H1 (cell line): ENCODE results near the gene TAS2R41. TPM values are rescaled to one million over a fixed set of nuclear protein-coding genes. Genes with fewer than 3 reads are reported as not detected.

ENCODE experiments used
- CTCF ChIA-PET: fragments of 300-600 bp; sonication (Branson Sonifier 250); formaldehyde crosslinking; loops from one replicate; lab custom pipeline; 2021; ENCODE audit not compliant: partially characterized antibody; lab: Charles Lee
- POLR2A ChIA-PET: fragments of 300-600 bp; sonication (Branson Sonifier 250); formaldehyde crosslinking; loops from one replicate; lab custom pipeline; 2021; ENCODE audit warnings: inconsistent platforms; ENCODE audit not compliant: partially characterized antibody; lab: Charles Lee
- DNase-seq, 2 experiments: peaks; one replicate each; pipeline versions ENCODE4 v3.0.0 to v3.0.0-alpha.2; 2010 to 2022; ENCODE audit warnings: low spot score in 2 of 2, low read depth in 1 of 2, mixed read lengths in 1 of 2
- FAIRE-seq: peaks from 2 replicates; lab custom pipeline; 2011; peaks lifted over from hg19 to GRCh38; lab: Jason Lieb, UNC
- H2AFZ ChIP-seq: 2 replicates; pipeline ENCODE4 v1.8.1; 2012; ENCODE audit warnings: low read length, inconsistent platforms
- H2AK5ac ChIP-seq: 2 replicates; pipeline ENCODE4 v1.6.1; 2013; ENCODE audit warnings: low read depth, low read length
- H2BK120ac ChIP-seq: replicated peaks from 2 replicates; pipeline ENCODE3; 2013; ENCODE audit warnings: low read depth, low read length, inconsistent platforms
- H2BK12ac ChIP-seq: 2 replicates; pipeline ENCODE4 v1.6.1; 2013; ENCODE audit warnings: low read depth, low read length
- H2BK15ac ChIP-seq: 2 replicates; pipeline ENCODE4 v1.6.1; 2013; ENCODE audit warnings: low read length
- H2BK20ac ChIP-seq: 2 replicates; pipeline ENCODE4 v1.6.1; 2013; ENCODE audit warnings: low read length
- H2BK5ac ChIP-seq: 2 replicates; pipeline ENCODE4 v1.6.1; 2013; ENCODE audit warnings: low read depth, low read length
- H3K14ac ChIP-seq: 2 replicates; pipeline ENCODE4 v1.6.1; 2013; ENCODE audit warnings: inconsistent platforms; ENCODE audit not compliant: insufficient read length
- H3K18ac ChIP-seq: 2 replicates; pipeline ENCODE4 v1.6.1; 2013; ENCODE audit warnings: low read length; ENCODE audit errors: extremely low read depth
- H3K23ac ChIP-seq: 2 replicates; pipeline ENCODE4 v1.6.1; 2013; ENCODE audit warnings: inconsistent platforms; ENCODE audit not compliant: insufficient read length
- H3K23me2 ChIP-seq: 2 replicates; pipeline ENCODE4 v1.6.1; 2013; ENCODE audit warnings: low read depth, low read length
- H3K27ac ChIP-seq: 2 replicates; pipeline ENCODE4 v1.6.1; 2011; ENCODE audit warnings: low read depth, low read length, inconsistent platforms
- H3K27me3 ChIP-seq, 4 experiments: replicated peaks in 1 of 4; 1 replicate in 1 of 4; 2 replicates in 3 of 4; pipeline versions ENCODE4 v1.6.1 to v1.8.1; 2011 to 2013; ENCODE audit warnings: low read length in 3 of 4, mild to moderate bottlenecking in 3 of 4, inconsistent platforms in 2 of 4, mixed read lengths in 2 of 4, moderate library complexity in 1 of 4; ENCODE audit not compliant: control insufficient read depth in 3 of 4, insufficient read depth in 3 of 4; ENCODE audit errors: extremely low read depth in 1 of 4
- H3K36me3 ChIP-seq, 4 experiments: 2 replicates each; pipeline versions ENCODE4 v1.6.1 to v1.8.1; 2011 to 2013; ENCODE audit warnings: mild to moderate bottlenecking in 4 of 4, low read length in 3 of 4, moderate library complexity in 2 of 4, control low read depth in 1 of 4, inconsistent platforms in 1 of 4; ENCODE audit not compliant: insufficient read depth in 4 of 4, control insufficient read depth in 2 of 4
- H3K4ac ChIP-seq: replicated peaks from 2 replicates; pipeline ENCODE3; 2013; ENCODE audit warnings: low read length, low read depth, mixed read lengths, inconsistent platforms; ENCODE audit not compliant: insufficient read length
- H3K4me1 ChIP-seq, 4 experiments: replicated peaks in 1 of 4; 1 replicate in 1 of 4; 2 replicates in 3 of 4; pipeline versions ENCODE4 v1.6.1 to v1.8.1; 2011 to 2013; ENCODE audit warnings: low read length in 3 of 4, inconsistent platforms in 2 of 4, mixed read lengths in 1 of 4; ENCODE audit not compliant: insufficient read depth in 4 of 4, control insufficient read depth in 3 of 4
- H3K4me2 ChIP-seq, 2 experiments: 2 replicates each; pipeline versions ENCODE4 v1.6.1 to v1.8.1; 2011 to 2013; ENCODE audit warnings: low read depth in 2 of 2, low read length in 2 of 2, control low read depth in 1 of 2, inconsistent platforms in 1 of 2, mild to moderate bottlenecking in 1 of 2; ENCODE audit not compliant: insufficient read depth in 1 of 2
- H3K4me3 ChIP-seq, 4 experiments: fragments of 200-600, 300-600 bp in 1 of 4; sonication (generic), shearing (Covaris generic), sonication (Bioruptor Twin) in 1 of 4; 2 replicates each; pipeline versions ENCODE4 v1.5.1 to v1.8.1; 2011 to 2016; ENCODE audit warnings: low read length in 4 of 4, low read depth in 3 of 4, control low read depth in 2 of 4, inconsistent platforms in 2 of 4, mild to moderate bottlenecking in 2 of 4, mixed read lengths in 1 of 4, moderate library complexity in 1 of 4; ENCODE audit not compliant: insufficient read depth in 2 of 4; ENCODE audit errors: extremely low read depth in 1 of 4
- H3K56ac ChIP-seq: replicated peaks from 2 replicates; pipeline ENCODE3; 2013; ENCODE audit warnings: low read depth, mild to moderate bottlenecking, mixed read lengths, low read length, inconsistent platforms; ENCODE audit not compliant: insufficient read length
- H3K79me1 ChIP-seq: 2 replicates; pipeline ENCODE4 v1.6.1; 2013; ENCODE audit warnings: low read depth, low read length, control low read depth
- H3K79me2 ChIP-seq, 2 experiments: 2 replicates each; pipeline versions ENCODE4 v1.6.1 to v1.8.1; 2012 to 2013; ENCODE audit warnings: low read length in 2 of 2, mild to moderate bottlenecking in 2 of 2, inconsistent platforms in 1 of 2; ENCODE audit not compliant: insufficient read depth in 2 of 2, control insufficient read depth in 1 of 2
- H3K9ac ChIP-seq, 4 experiments: replicated peaks in 1 of 4; 1 replicate in 1 of 4; 2 replicates in 3 of 4; pipeline versions ENCODE4 v1.6.1 to v1.8.1; 2011 to 2013; ENCODE audit warnings: low read depth in 3 of 4, low read length in 3 of 4, control low read depth in 2 of 4, mild to moderate bottlenecking in 2 of 4, moderate library complexity in 2 of 4, inconsistent platforms in 1 of 4; ENCODE audit errors: extremely low read depth in 1 of 4
- H3K9me3 ChIP-seq, 2 experiments: 2 replicates each; pipeline versions ENCODE4 v1.6.1 to v1.8.1; 2012 to 2013; ENCODE audit warnings: mild to moderate bottlenecking in 2 of 2, moderate library complexity in 2 of 2, control low read depth in 1 of 2, inconsistent platforms in 1 of 2, low read depth in 1 of 2, low read length in 1 of 2, mixed read lengths in 1 of 2; ENCODE audit not compliant: insufficient read depth in 2 of 2
- H4K20me1 ChIP-seq, 2 experiments: replicated peaks in 1 of 2; 2 replicates each; pipeline versions ENCODE3 to v1.8.1; 2011 to 2013; ENCODE audit warnings: inconsistent platforms in 2 of 2, low read length in 2 of 2, mild to moderate bottlenecking in 1 of 2; ENCODE audit not compliant: insufficient read depth in 2 of 2, control insufficient read depth in 1 of 2
- H4K5ac ChIP-seq: 2 replicates; pipeline ENCODE4 v1.6.1; 2013; ENCODE audit warnings: low read length, low read depth, mixed read lengths, inconsistent platforms; ENCODE audit not compliant: insufficient read length
- H4K8ac ChIP-seq: 2 replicates; pipeline ENCODE4 v1.8.0; 2013; ENCODE audit warnings: mild to moderate bottlenecking, moderate library complexity, low read length, inconsistent platforms; ENCODE audit not compliant: insufficient read depth; ENCODE audit errors: extremely low read depth
- H4K91ac ChIP-seq: replicated peaks from 2 replicates; pipeline ENCODE3; 2013; ENCODE audit warnings: low read length, mixed read lengths, inconsistent platforms; ENCODE audit not compliant: insufficient read length
- CBX5 ChIP-seq: fragments of 300-800, 300-1000 bp; sonication (generic); IDR thresholded peaks from 2 replicates; pipeline ENCODE4 v1.7.1; 2016; ENCODE audit warnings: antibody characterized with exemption, low read length, low read depth
- CTBP2 ChIP-seq: IDR thresholded peaks from 2 replicates; pipeline ENCODE4 v1.7.0; 2011; ENCODE audit warnings: borderline replicate concordance, mild to moderate bottlenecking, moderate library complexity, mixed read lengths, low read length; ENCODE audit not compliant: insufficient read depth, insufficient read length
- GABPA ChIP-seq: IDR thresholded peaks from 2 replicates; pipeline ENCODE4 v1.6.1; 2011; ENCODE audit warnings: mild to moderate bottlenecking, low read length, moderate library complexity, borderline replicate concordance; ENCODE audit not compliant: insufficient read depth
- GTF2F1 ChIP-seq: IDR thresholded peaks from 2 replicates; pipeline ENCODE4 v1.6.1; 2012; ENCODE audit warnings: low read depth, low read length, improper control_type of control experiment, borderline replicate concordance
- HDAC6 ChIP-seq: IDR thresholded peaks from one replicate; pipeline ENCODE4 v1.7.1; 2012; ENCODE audit warnings: low read depth, mild to moderate bottlenecking, inconsistent platforms, low read length, moderate library complexity
- KDM5A ChIP-seq: fragments of 200-600 bp; IDR thresholded peaks from 2 replicates; pipeline ENCODE4 v1.7.1; 2012; ENCODE audit warnings: mild to moderate bottlenecking, low read length, inconsistent platforms, mixed read lengths
- MAFK ChIP-seq: IDR thresholded peaks from 2 replicates; pipeline ENCODE4 v1.6.1; 2012; ENCODE audit warnings: low read depth, mild to moderate bottlenecking, improper control_type of control experiment, low read length
- TCF12 ChIP-seq: IDR thresholded peaks from 2 replicates; pipeline ENCODE4 v1.6.1; 2011; ENCODE audit warnings: low read depth, mild to moderate bottlenecking, low read length
- TEAD4 ChIP-seq: IDR thresholded peaks from 2 replicates; pipeline ENCODE4 v1.6.1; 2012; ENCODE audit warnings: low read depth, low read length, inconsistent platforms, mixed read lengths
- YY1 ChIP-seq: IDR thresholded peaks from 2 replicates; pipeline ENCODE4 v1.6.1; 2011; ENCODE audit warnings: low read depth, mild to moderate bottlenecking, low read length
- WGBS, 2 experiments: shearing (Covaris generic) in 1 of 2; methylation state at CpG; one replicate each; pipeline versions ENCODE4 v1.1.6 to v1.1.7; 2013 to 2015; ENCODE audit warnings: low lambda C conversion rate in 2 of 2, mixed read lengths in 2 of 2, inconsistent platforms in 1 of 2, low coverage in 1 of 2, missing lambda C conversion rate in 1 of 2; ENCODE audit not compliant: insufficient replicate concordance in 2 of 2, insufficient coverage in 1 of 2, insufficient read length in 1 of 2; ENCODE audit errors: extremely low coverage in 1 of 2, missing lambda C conversion rate in 1 of 2; 5-methylcytosine and 5-hydroxymethylcytosine counted together
- polyA plus RNA-seq, 7 experiments: library from polyadenylated mRNA; depleted of rRNA in 3 of 7; stranded (reverse) in 5 of 7; unstranded in 2 of 7; fragments of >200 nt in 5 of 7; fragments of 200-250 nt in 2 of 7; gene quantifications; 1 replicate in 5 of 7; 2 replicates in 1 of 7; 4 replicates in 1 of 7; pipeline versions ENCODE4 v1.2.1 to v1.2.3, GENCODE V29; 2011 to 2013; ENCODE audit warnings: missing spikeins in 2 of 7, mixed read lengths in 2 of 7
- total RNA-seq: library from RNA; stranded (reverse); fragmentation: NEBNext Ultra II Directional; extraction: Animal tissue kit (Norgen Biotek cat#: 25700); gene quantifications from 2 replicates; pipeline ENCODE4 v1.2.1, GENCODE V29; 2021

The TAS2R41 gene
- total and polyA plus RNA-seq, 2 of the 8 experiments (the other 6 are each of a cell fraction or from before 2014, with no cell fraction given) = 0.12 TPM; not detected in 1

DNA sequence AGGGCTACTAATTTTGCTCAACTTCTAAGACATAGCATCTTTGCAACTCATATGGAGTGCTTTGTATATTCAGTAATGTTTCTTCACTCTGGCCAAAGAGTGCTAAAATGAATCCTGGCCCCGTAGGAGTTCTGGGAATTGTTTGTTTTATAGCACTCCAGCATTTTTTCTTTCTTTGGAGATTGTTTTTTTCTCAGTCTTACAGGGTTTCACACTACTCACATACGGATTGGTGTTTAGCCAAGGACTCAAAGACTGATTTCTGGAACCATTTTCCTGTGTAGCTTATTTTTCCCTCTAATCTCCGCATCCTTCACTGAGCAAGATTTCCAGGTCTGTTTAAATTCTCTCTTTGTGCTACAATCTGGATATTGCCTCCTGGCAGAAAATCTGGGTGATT is 6.4 kb downstream of the TAS2R41 start:
- ChIA-PET POLR2A (no interaction called here), CTCF (interaction anchor here (1.1 kb wide), 2 partner anchors 8 to 67 kb away, joined by 4 read pairs; no protein-coding TSS in a partner anchor)
- 80% methylated on average over 3 of the region's 3 CpGs; no CpG with 5 or more reads in 1 of the 2 experiments for WGBS, 2 experiments
- H3K23ac ChIP-seq = no peak overlapping the region
- no peak for FAIRE-seq
- no peak overlapping the region for H4K5ac ChIP-seq
- H3K4me1 ChIP-seq = no peaks in the 10 kb centered on the region
- no peak overlapping the region for H3K9ac ChIP-seq
- H2BK5ac ChIP-seq = no peak overlapping the region
- H2AK5ac ChIP-seq = no peak overlapping the region
- H3K4ac ChIP-seq = no peak overlapping the region
- H2BK12ac ChIP-seq = no peak overlapping the region
- H3K36me3 ChIP-seq = no peaks in the 10 kb centered on the region
- no peak overlapping the region for H3K27ac ChIP-seq
- no peak overlapping the region for H3K4me2 ChIP-seq
- H3K79me1 ChIP-seq = no peaks in the 10 kb centered on the region
- TF ChIP-seq CBX5 = no peak
- TF ChIP-seq YY1 = no peak
- no peak for TF ChIP-seq MAFK
- TF ChIP-seq GTF2F1 = no peak
- no peak for TF ChIP-seq HDAC6
- TF ChIP-seq CTBP2 = no peak
- no peak for TF ChIP-seq GABPA
- no peak for TF ChIP-seq TEAD4
- TF ChIP-seq TCF12 = no peak
- TF ChIP-seq KDM5A = no peak
- no peak overlapping the region for H3K56ac ChIP-seq
- H2BK15ac ChIP-seq = no peak overlapping the region
- no peaks in the 10 kb centered on the region for H3K27me3 ChIP-seq
- no peak overlapping the region for H3K14ac ChIP-seq
- DNase-seq = no peak
- no peak overlapping the region for H3K4me3 ChIP-seq
- no peaks in the 10 kb centered on the region for H3K79me2 ChIP-seq
- H2BK120ac ChIP-seq = no peak overlapping the region
- no peak overlapping the region for H4K91ac ChIP-seq
- H4K20me1 ChIP-seq = no peaks in the 10 kb centered on the region
- H4K8ac ChIP-seq = no peak overlapping the region
- no peak overlapping the region for H2BK20ac ChIP-seq
- H3K23me2 ChIP-seq = no peaks in the 10 kb centered on the region
- H3K18ac ChIP-seq = no peak overlapping the region
- no peak overlapping the region for H2AFZ ChIP-seq
- no peaks in the 10 kb centered on the region for H3K9me3 ChIP-seq
